ENCODE results near the gene HES2.
"Not testable (repeated sequence)": the region's sequence is repeated elsewhere in the genome, so short reads cannot be mapped to it uniquely, and the experiment has no call there.

DNA sequence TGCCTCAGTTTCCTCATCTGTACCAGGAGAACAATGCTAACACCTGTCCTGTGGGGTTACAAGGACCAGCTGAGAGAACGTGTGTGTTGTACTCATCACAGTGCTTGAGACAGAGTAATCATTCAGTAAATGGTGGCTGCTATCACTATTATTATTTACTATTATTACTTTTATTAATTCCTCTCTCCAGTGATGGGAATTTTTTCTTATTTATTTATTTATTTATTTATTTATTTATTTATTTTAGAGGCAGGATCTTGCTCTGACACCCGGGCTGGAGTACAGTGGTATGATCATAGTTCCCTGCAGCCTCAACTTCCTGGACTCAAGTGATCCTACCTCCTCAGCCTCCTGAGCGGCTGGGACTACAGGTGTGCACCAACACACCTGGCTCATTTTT lies 16.6 kb upstream of the HES2 start:
- TF ChIP-seq, protein P1, sequence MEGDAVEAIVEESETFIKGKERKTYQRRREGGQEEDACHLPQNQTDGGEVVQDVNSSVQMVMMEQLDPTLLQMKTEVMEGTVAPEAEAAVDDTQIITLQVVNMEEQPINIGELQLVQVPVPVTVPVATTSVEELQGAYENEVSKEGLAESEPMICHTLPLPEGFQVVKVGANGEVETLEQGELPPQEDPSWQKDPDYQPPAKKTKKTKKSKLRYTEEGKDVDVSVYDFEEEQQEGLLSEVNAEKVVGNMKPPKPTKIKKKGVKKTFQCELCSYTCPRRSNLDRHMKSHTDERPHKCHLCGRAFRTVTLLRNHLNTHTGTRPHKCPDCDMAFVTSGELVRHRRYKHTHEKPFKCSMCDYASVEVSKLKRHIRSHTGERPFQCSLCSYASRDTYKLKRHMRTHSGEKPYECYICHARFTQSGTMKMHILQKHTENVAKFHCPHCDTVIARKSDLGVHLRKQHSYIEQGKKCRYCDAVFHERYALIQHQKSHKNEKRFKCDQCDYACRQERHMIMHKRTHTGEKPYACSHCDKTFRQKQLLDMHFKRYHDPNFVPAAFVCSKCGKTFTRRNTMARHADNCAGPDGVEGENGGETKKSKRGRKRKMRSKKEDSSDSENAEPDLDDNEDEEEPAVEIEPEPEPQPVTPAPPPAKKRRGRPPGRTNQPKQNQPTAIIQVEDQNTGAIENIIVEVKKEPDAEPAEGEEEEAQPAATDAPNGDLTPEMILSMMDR (IDR thresholded peaks at IDR 0.05), result not testable (repeated sequence)
- not testable (repeated sequence) for TF ChIP-seq POLR2A (IDR thresholded peaks at IDR 0.05); POLR2AphosphoS5 (IDR thresholded peaks at IDR 0.05; ENCODE audit: insufficient read depth in 1 of 2, low read depth in 1 of 2)

Data from vagina (tissue), 2 donors.